BE2C (cell line): Measurements from ENCODE around the gene FAM187B.
A peak's percentile ranks its signal among the peaks of the same experiment; 100 is the strongest.

Experiments
- DNase-seq: peaks from one replicate; pipeline ENCODE4 v3.0.0-alpha.2; 2020
- H3K27me3 ChIP-seq: fragments of 250-450 bp; sonication (Bioruptor Pico); 2 replicates; pipeline ENCODE4 v1.5.1; 2020; ENCODE audit warnings: mild to moderate bottlenecking
- H3K36me3 ChIP-seq: fragments of 250-450 bp; sonication (Bioruptor Pico); 2 replicates; pipeline ENCODE4 v1.5.1; 2020; ENCODE audit warnings: mild to moderate bottlenecking
- H3K4me1 ChIP-seq: fragments of 250-450 bp; sonication (Bioruptor Pico); 2 replicates; pipeline ENCODE4 v1.5.1; 2020
- H3K4me3 ChIP-seq: 2 replicates; pipeline ENCODE4 v1.5.1; 2011; ENCODE audit warnings: low read depth, low read length
- H3K9me3 ChIP-seq: fragments of 250-450 bp; sonication (Bioruptor Pico); 2 replicates; pipeline ENCODE4 v1.5.1; 2020
- TF ChIP-seq, protein P1 (sequence below): IDR thresholded peaks from 2 replicates; pipeline ENCODE4 v1.5.1; 2012; ENCODE audit warnings: mild to moderate bottlenecking, low read depth, low read length

Gene FAM187B

DNA sequence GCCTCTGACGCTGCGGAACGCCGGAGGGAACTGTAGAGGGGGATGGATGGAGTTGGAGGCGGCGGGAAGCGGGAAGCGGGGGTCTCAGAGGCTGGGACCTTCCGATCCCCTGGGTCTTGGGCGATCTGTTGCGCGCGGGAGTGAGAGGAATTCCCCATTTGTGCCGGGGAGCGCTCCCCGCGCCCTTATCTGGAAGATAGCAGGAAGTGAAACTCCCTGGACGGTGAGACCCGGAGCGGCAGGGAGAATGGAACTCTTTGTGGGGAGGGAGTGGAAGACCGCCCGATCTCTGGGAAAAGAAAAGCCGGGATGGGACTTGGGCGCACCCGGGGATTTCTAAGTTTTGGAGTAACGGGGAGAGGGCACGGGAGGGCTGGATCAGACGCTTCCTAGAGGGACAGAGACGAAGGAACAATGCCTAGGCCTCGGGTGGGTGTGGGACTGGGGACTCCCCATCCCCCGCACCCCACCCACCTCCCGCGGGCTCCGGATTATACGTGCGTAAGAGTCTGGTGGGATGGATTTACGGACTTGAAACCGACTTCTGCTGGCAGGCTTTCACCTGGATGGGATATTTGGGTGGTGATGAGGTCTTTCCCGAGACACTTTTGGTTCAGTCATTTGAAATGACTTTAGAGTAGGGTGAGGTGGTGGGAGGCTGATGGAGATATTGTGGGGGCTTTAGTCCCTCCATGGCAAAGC, 20.8 kb upstream of the FAM187B start:
- Histone ChIP-seq H3K4me3 (no peak overlapping the region), H3K36me3 (no peaks in the 10 kb centered on the region), H3K9me3 (no peaks in the 10 kb centered on the region), H3K27me3 (peaks cover 35% of the 10 kb centered on the region), H3K4me1 (no peaks in the 10 kb centered on the region)
- no peak for DNase-seq
- TF ChIP-seq, protein P1, sequence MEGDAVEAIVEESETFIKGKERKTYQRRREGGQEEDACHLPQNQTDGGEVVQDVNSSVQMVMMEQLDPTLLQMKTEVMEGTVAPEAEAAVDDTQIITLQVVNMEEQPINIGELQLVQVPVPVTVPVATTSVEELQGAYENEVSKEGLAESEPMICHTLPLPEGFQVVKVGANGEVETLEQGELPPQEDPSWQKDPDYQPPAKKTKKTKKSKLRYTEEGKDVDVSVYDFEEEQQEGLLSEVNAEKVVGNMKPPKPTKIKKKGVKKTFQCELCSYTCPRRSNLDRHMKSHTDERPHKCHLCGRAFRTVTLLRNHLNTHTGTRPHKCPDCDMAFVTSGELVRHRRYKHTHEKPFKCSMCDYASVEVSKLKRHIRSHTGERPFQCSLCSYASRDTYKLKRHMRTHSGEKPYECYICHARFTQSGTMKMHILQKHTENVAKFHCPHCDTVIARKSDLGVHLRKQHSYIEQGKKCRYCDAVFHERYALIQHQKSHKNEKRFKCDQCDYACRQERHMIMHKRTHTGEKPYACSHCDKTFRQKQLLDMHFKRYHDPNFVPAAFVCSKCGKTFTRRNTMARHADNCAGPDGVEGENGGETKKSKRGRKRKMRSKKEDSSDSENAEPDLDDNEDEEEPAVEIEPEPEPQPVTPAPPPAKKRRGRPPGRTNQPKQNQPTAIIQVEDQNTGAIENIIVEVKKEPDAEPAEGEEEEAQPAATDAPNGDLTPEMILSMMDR: no peak

DNA sequence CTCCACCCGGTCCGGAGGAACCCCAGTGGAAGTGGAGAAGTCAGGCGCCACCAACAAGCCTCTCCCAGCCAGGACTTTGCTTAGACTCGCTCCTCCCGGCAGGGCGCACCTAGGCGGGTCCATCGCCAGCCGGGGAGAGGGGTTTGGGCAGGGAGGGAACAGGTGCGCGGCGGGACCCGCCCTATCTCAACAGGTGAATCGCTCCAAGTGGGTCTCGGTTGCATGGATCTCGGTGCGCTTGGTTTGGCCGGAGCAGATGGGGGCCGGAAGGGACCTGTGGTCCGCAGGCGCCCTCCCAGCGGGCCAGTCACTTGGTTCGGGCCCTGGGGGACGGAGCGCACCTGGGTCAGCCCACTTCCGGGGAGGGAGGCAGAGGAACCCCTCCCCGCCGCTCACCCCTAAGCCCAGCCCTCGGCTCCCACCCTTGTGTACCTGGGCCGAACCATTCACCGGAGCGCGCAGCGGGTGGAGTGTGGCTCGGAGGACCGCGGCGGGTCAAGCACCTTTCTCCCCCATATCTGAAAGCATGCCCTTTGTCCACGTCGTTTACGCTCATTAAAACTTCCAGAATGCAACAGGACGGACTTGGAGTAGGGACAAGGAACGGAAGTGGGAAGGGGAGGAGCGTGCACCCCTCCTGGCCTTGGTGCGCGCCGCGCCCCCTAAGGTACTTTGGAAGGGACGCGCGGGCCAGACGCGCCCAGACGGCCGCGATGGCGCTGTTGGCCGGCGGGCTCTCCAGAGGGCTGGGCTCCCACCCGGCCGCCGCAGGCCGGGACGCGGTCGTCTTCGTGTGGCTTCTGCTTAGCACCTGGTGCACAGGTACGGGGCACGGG, 20.0 kb upstream of the FAM187B start, which contains the start of gene LSR:
Gene LSR (plus strand): TSS at position 693 of the 836 bp plus-strand sequence. CDS start 21 bp downstream, at position 714.
- H3K4me3 ChIP-seq: no peak within 1 kb of the TSS
- no peaks in the 10 kb centered on the region for H3K4me1 ChIP-seq
- H3K27me3 ChIP-seq: peaks cover 43% of the 10 kb centered on the region
- no peaks in the 10 kb centered on the region for H3K9me3 ChIP-seq
- no peaks in the 10 kb centered on the region for H3K36me3 ChIP-seq
- TF ChIP-seq, protein P1: no peak
- DNase-seq: no peak

DNA sequence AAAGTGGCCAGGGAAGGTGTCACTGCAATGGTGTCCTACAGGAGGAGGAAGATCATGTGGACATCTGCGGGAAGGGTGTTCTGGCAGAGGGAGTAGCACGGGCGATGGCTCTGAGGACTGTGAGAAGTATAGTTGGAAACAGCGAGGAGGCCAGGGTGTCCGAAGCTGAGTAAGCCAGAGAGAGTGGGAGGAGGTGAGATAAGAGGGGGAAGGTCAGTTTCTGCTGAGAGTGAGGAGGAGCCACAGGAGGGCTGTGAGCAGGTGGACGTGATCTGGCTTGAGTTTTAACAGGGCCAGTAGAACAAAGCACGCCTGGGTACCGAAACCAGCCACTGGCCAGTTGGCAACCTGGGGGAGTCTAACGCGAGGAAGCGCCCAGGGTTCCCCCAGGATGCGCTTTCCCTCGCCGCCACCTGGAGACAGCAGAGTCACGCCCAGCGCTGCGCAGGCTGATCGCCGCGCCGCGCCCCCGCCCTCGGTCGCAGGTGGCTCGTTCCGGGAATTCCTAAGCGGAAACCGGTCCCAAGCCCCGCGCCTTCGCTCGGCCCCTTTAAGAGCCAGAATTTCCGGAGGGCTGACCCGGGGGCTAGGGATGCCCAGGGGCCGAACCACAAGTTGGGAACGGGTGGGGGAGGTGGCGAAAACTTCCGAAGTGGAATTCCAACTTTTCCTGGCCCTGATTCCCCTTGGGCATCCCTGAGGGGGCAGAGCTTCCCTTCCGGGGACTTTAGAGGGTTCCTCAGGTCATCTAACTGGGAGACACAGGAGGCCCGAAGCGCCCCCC, 19.2 kb upstream of the FAM187B start:
- DNase-seq: no peak
- TF ChIP-seq, protein P1: peak; percentile 32; the same call in 1 of the 2 replicates
- Histone ChIP-seq H3K9me3 (no peaks in the 10 kb centered on the region), H3K36me3 (no peaks in the 10 kb centered on the region), H3K27me3 (peaks cover 45% of the 10 kb centered on the region), H3K4me1 (no peaks in the 10 kb centered on the region), H3K4me3 (no peak overlapping the region)

DNA sequence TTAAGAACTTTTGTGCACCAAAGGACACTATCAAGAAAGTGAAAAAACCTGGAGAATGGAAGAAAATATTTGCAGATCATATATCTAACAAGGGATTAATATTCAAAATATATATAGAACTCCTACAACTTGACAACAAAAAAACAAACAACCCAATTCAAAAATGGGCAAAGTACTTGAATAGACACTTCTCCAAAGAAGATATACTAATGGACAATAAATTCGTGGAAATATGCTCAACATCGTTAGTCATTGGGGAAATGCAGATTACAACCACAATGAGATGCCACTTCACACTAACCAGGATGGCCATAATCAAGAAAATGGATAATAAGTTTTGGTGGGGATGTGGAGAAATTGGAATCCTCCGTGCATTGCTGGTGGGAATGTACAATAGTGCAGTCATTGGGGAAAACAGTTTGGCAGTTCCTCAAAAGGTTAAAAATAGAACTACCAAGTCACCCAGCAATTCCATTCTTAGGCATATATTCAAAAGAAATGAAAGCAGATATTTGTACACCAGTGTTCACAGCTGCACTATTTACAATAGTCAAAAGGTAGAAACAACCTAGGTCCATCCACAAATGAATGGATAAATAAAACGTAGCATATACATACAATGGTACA, 18.0 kb upstream of the FAM187B start:
- DNase-seq: no peak
- H3K36me3 ChIP-seq: no peaks in the 10 kb centered on the region
- no peaks in the 10 kb centered on the region for H3K9me3 ChIP-seq
- H3K4me3 ChIP-seq: no peak overlapping the region
- peaks cover 45% of the 10 kb centered on the region for H3K27me3 ChIP-seq
- H3K4me1 ChIP-seq: no peaks in the 10 kb centered on the region
- TF ChIP-seq, protein P1: no peak

DNA sequence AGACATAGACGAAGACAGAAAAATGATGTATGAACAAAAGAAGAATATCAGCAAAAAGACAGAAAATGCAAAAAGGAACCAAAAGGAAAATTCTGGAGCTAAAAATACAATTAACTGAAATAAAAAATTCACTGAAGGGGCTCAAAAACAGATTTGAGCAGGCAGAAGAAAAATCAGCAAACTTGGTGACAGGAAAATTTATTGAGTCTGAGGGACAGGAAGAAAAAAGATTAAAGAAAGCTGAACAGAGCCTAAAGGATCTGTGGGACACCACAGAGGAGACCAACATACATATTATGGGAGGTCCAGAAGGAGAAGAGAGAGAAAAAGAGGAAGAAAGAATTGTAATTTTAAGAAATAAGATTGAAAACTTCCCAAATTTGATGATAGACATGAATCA, 12.9 kb upstream of the FAM187B start:
- TF ChIP-seq, protein P1: no peak
- peaks cover 10% of the 10 kb centered on the region for H3K27me3 ChIP-seq

More for the DNA sequence above, 12.9 kb upstream of the FAM187B start:
- no peaks in the 10 kb centered on the region for H3K36me3 ChIP-seq
- H3K4me1 ChIP-seq: no peaks in the 10 kb centered on the region
- H3K4me3 ChIP-seq: no peak overlapping the region
- DNase-seq: no peak
- H3K9me3 ChIP-seq: no peaks in the 10 kb centered on the region; the same call in 1 of the 2 replicates
